ENCODE results near the gene ADAMTSL1.

DNA sequence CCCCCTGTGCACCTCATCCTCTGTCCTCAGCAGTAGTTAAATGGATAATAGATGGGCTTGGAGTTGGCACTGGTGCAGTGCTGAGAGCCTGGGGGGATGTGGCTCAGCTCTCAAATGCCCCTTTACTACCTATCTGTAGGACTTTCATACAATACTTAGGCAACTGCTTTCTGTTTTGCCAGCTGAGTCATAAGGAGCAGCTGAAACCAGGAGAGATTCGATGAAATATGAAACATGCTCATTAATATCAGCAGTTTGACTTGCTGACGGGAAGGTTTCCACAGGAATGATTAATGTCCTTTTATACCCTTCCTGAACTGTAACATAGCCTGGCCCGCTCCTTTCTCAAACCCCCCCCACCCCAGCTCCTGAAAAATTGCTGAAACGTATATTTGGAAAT, 416.4 kb downstream of the ADAMTSL1 start:
- no peak for TF ChIP-seq POLR2AphosphoS5 (IDR thresholded peaks at IDR 0.05)
- no peak for TF ChIP-seq POLR2A (IDR thresholded peaks at IDR 0.05)
- TF ChIP-seq, protein P1, sequence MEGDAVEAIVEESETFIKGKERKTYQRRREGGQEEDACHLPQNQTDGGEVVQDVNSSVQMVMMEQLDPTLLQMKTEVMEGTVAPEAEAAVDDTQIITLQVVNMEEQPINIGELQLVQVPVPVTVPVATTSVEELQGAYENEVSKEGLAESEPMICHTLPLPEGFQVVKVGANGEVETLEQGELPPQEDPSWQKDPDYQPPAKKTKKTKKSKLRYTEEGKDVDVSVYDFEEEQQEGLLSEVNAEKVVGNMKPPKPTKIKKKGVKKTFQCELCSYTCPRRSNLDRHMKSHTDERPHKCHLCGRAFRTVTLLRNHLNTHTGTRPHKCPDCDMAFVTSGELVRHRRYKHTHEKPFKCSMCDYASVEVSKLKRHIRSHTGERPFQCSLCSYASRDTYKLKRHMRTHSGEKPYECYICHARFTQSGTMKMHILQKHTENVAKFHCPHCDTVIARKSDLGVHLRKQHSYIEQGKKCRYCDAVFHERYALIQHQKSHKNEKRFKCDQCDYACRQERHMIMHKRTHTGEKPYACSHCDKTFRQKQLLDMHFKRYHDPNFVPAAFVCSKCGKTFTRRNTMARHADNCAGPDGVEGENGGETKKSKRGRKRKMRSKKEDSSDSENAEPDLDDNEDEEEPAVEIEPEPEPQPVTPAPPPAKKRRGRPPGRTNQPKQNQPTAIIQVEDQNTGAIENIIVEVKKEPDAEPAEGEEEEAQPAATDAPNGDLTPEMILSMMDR (IDR thresholded peaks at IDR 0.05) = no peak
- no peak for TF ChIP-seq EP300 (IDR thresholded peaks at IDR 0.05)

Data from suprapubic skin (tissue), 4 donors.